HCT116 (cell line): ENCODE data around the gene TMED10. TPM values are rescaled to one million over a fixed set of nuclear protein-coding genes. Genes with fewer than 3 reads are reported as not detected.
A peak's percentile ranks its signal among the peaks of the same experiment; 100 is the strongest.
"Not testable (repeated sequence)": the region's sequence is repeated elsewhere in the genome, so short reads cannot be mapped to it uniquely, and the experiment has no call there.

Source experiments
- ATAC-seq: fragments of 200-7000 bp; cut with Tn5 transposase; 2 replicates; pipeline ENCODE4 v1.9.1; 2020; ENCODE audit warnings: mild to moderate bottlenecking, moderate library complexity
- BruUV-seq: library from RNA; stranded (reverse); fragments of 400-500 nt; replicated peaks from 2 replicates; lab custom pipeline; 2021; lab: Mats Ljungman, UMichigan
- CTCF ChIA-PET: fragments of 300-600 bp; sonication (Branson Sonifier 250); formaldehyde crosslinking; loops from one replicate; lab custom pipeline; 2021; ENCODE audit warnings: antibody characterized with exemption; lab: Charles Lee
- POLR2A ChIA-PET: fragments of 300-600, 350-600 bp; sonication (Branson Sonifier 250); formaldehyde crosslinking; loops from one replicate; lab custom pipeline; 2021; ENCODE audit warnings: antibody characterized with exemption; lab: Charles Lee
- RAD21 ChIA-PET, 2 experiments: fragments of 300-600 bp; sonication (Branson Sonifier 250); formaldehyde crosslinking; loops; one replicate each; lab custom pipeline; 2023; ENCODE audit warnings: low total read pairs in 2 of 2; ENCODE audit not compliant: uncharacterized antibody in 2 of 2, unreplicated experiment in 2 of 2, low non-redundant PET in 1 of 2; lab: Charles Lee
- DNase-seq: peaks from one replicate; pipeline ENCODE4 v3.0.0-alpha.2; 2010; ENCODE audit warnings: low read depth, low spot score
- H2AFZ ChIP-seq: fragments of 200-600 bp; shearing (Covaris generic), sonication (generic); 2 replicates; pipeline ENCODE4 v1.6.1; 2017; ENCODE audit warnings: low read depth, mixed run types, mixed read lengths, antibody characterized with exemption, low read length; ENCODE audit not compliant: poor library complexity, severe bottlenecking
- H3K27ac ChIP-seq: 2 replicates; pipeline ENCODE4 v1.5.1; 2012; ENCODE audit warnings: low read depth, low read length
- H3K27me3 ChIP-seq: fragments of 200-600 bp; sonication (generic); 2 replicates; pipeline ENCODE4 v1.6.1; 2016; ENCODE audit warnings: mixed run types, low read length, mixed read lengths; ENCODE audit not compliant: insufficient read depth
- H3K36me3 ChIP-seq, 2 experiments: fragments of 200-500 bp in 1 of 2; fragments of 200-600 bp in 1 of 2; sonication (Bioruptor generic) in 1 of 2; sonication (generic) in 1 of 2; 2 replicates each; pipeline versions ENCODE4 v1.5.1 to v1.6.1; 2014 to 2016; ENCODE audit warnings: low read length in 2 of 2, inconsistent platforms in 1 of 2, mixed read lengths in 1 of 2, mixed run types in 1 of 2; ENCODE audit not compliant: insufficient read depth in 2 of 2, control insufficient read depth in 1 of 2
- H3K4me1 ChIP-seq, 2 experiments: fragments of 200-600 bp in 1 of 2; sonication (generic) in 1 of 2; 2 replicates each; pipeline versions ENCODE4 v1.5.1 to v1.6.1; 2012 to 2017; ENCODE audit warnings: low read length in 2 of 2, inconsistent platforms in 1 of 2, mild to moderate bottlenecking in 1 of 2, mixed read lengths in 1 of 2, mixed run types in 1 of 2, moderate library complexity in 1 of 2; ENCODE audit not compliant: insufficient read depth in 2 of 2, control insufficient read depth in 1 of 2
- H3K4me2 ChIP-seq: fragments of 200-600 bp; sonication (generic); 2 replicates; pipeline ENCODE4 v1.6.1; 2017; ENCODE audit warnings: mixed run types, low read length, mixed read lengths
- H3K4me3 ChIP-seq, 2 experiments: fragments of 200-600 bp in 1 of 2; sonication (generic) in 1 of 2; replicated peaks in 1 of 2; 2 replicates each; pipeline ENCODE4 v1.5.1; 2011 to 2016; ENCODE audit warnings: low read length in 2 of 2, control low read depth in 1 of 2, low read depth in 1 of 2, mild to moderate bottlenecking in 1 of 2, mixed read lengths in 1 of 2, mixed run types in 1 of 2
- H3K79me2 ChIP-seq: fragments of 200-600 bp; sonication (generic); 2 replicates; pipeline ENCODE4 v1.6.1; 2017; ENCODE audit warnings: mild to moderate bottlenecking, mixed run types, low read length, moderate library complexity, mixed read lengths; ENCODE audit not compliant: insufficient read depth
- H3K9ac ChIP-seq: fragments of 200-600 bp; sonication (generic); 2 replicates; pipeline ENCODE4 v1.6.1; 2016; ENCODE audit warnings: low read length, mixed read lengths
- H3K9me2 ChIP-seq: fragments of 200-600 bp; sonication (generic), shearing (Covaris generic); 2 replicates; pipeline ENCODE4 v1.6.1; 2017; ENCODE audit warnings: mixed run types, mild to moderate bottlenecking, moderate library complexity; ENCODE audit not compliant: insufficient read depth
- H3K9me3 ChIP-seq, 2 experiments: fragments of 200-500 bp in 1 of 2; fragments of 200-600 bp in 1 of 2; sonication (Bioruptor generic) in 1 of 2; sonication (generic) in 1 of 2; 2 replicates each; pipeline ENCODE4 v1.6.1; 2014 to 2017; ENCODE audit warnings: low read length in 2 of 2, mixed read lengths in 2 of 2, inconsistent platforms in 1 of 2, low read depth in 1 of 2, mild to moderate bottlenecking in 1 of 2, mixed run types in 1 of 2, moderate library complexity in 1 of 2; ENCODE audit not compliant: control insufficient read depth in 1 of 2, insufficient read depth in 1 of 2
- H4K20me1 ChIP-seq: fragments of 200-600 bp; sonication (generic), shearing (Covaris generic); 2 replicates; pipeline ENCODE4 v1.6.1; 2017; ENCODE audit warnings: mixed run types, mild to moderate bottlenecking, moderate library complexity; ENCODE audit not compliant: insufficient read depth
- ATF3 ChIP-seq: IDR thresholded peaks from 2 replicates; pipeline ENCODE4 v1.6.1; 2012
- CBX3 ChIP-seq: IDR thresholded peaks from 2 replicates; pipeline ENCODE4 v1.6.1; 2012; ENCODE audit warnings: low read depth
- CEBPB ChIP-seq: IDR thresholded peaks from 2 replicates; pipeline ENCODE4 v1.6.1; 2012; ENCODE audit warnings: low read depth
- CTCF ChIP-seq, 3 experiments: fragments of 200-600 bp in 1 of 3; sonication (generic) in 1 of 3; IDR thresholded peaks in 2 of 3; conservative IDR thresholded peaks in 1 of 3; 2 replicates each; pipeline ENCODE4 v1.5.1; 2012 to 2017; ENCODE audit warnings: low read depth in 2 of 3, low read length in 2 of 3, antibody characterized with exemption in 1 of 3, borderline replicate concordance in 1 of 3, control low read depth in 1 of 3, mild to moderate bottlenecking in 1 of 3, mixed read lengths in 1 of 3, mixed run types in 1 of 3, moderate library complexity in 1 of 3; ENCODE audit not compliant: insufficient read depth in 1 of 3
- ELF1 ChIP-seq: IDR thresholded peaks from 2 replicates; pipeline ENCODE4 v1.6.1; 2012; ENCODE audit warnings: low read depth, borderline replicate concordance
- EZH2 ChIP-seq: fragments of 200-600 bp; sonication (generic); IDR thresholded peaks from 2 replicates; pipeline ENCODE4 v1.6.1; 2017; ENCODE audit warnings: antibody characterized with exemption, mixed run types
- MAX ChIP-seq: IDR thresholded peaks from 2 replicates; pipeline ENCODE4 v1.6.1; 2012
- POLR2A ChIP-seq: IDR thresholded peaks from 2 replicates; pipeline ENCODE4 v1.7.0; 2011; ENCODE audit warnings: borderline replicate concordance; ENCODE audit not compliant: insufficient read depth, insufficient read length; ENCODE audit errors: extremely low read depth
- POLR2AphosphoS5 ChIP-seq: IDR thresholded peaks from 2 replicates; pipeline ENCODE4 v1.6.1; 2011; ENCODE audit warnings: mild to moderate bottlenecking, low read depth, low read length, moderate library complexity
- SRF ChIP-seq: IDR thresholded peaks from 2 replicates; pipeline ENCODE4 v1.6.1; 2012; ENCODE audit warnings: low read depth
- TCF7L2 ChIP-seq: IDR thresholded peaks from 2 replicates; pipeline ENCODE4 v1.7.0; 2011; ENCODE audit warnings: borderline replicate concordance, inconsistent platforms; ENCODE audit not compliant: insufficient read depth, insufficient read length; ENCODE audit errors: extremely low read depth
- ZBTB33 ChIP-seq: IDR thresholded peaks from 2 replicates; pipeline ENCODE4 v1.6.1; 2011; ENCODE audit warnings: mild to moderate bottlenecking, low read length, moderate library complexity; ENCODE audit not compliant: insufficient replicate concordance; ENCODE audit errors: extremely low read depth
- ZFX ChIP-seq: fragments of 450-650 bp; IDR thresholded peaks from 2 replicates; pipeline ENCODE4 v1.6.1; 2017
- intact Hi-C: fragments of 100-400 bp; cut with micrococcal nuclease; formaldehyde crosslinking; loops from 2 replicates; pipeline ENCODE4 v1.10.0; 2022
- total RNA-seq: library from RNA; stranded (reverse); gene quantifications from one replicate; pipeline ENCODE4 v1.2.1, GENCODE V29; 2021; ENCODE audit not compliant: unreplicated experiment

The TMED10 gene
- total RNA-seq, 1 experiment from 2014 or later, result 303 TPM

- not testable (repeated sequence) for H4K20me1 ChIP-seq, DNase-seq, BruUV-seq, H3K9me2 ChIP-seq, H3K36me3 ChIP-seq, H3K9me3 ChIP-seq, H2AFZ ChIP-seq, H3K27me3 ChIP-seq
- ChIA-PET POLR2A (interaction anchor here (2.4 kb wide), 1 partner anchor 168 kb away, joined by 10 read pairs; no protein-coding TSS in a partner anchor), CTCF (interaction anchor here (1.2 kb wide), 1 partner anchor 204 kb away, joined by 3 read pairs; the partner anchor contains the start of gene RPS6KL1), RAD21 (interaction anchor here in 1 of 2 experiments (0.6 kb wide), 1 partner anchor 206 kb away, joined by 4 read pairs; no protein-coding TSS in a partner anchor)
- TF ChIP-seq ELF1, result peak; percentile 16; the same call in 1 of the 2 replicates
- intact Hi-C loops, result loop anchor here (5.0 kb wide), 1 partner anchor 435 kb away; no protein-coding TSS in a partner anchor
- Histone ChIP-seq H3K79me2 (peaks cover 50% of the 10 kb centered on the region), H3K27ac (peak overlapping the region; percentile 94), H3K4me1 (peaks cover 33 to 43% of the 10 kb centered on the region in 2 experiments), H3K9ac (peak overlapping the region; percentile 97), H3K4me2 (peak overlapping the region; percentile 93), H3K4me3 (peak overlapping the region; percentile 78 to 86)
- ATAC-seq, result peak; percentile 35
Observed at GRCh38 chr14:75127474-75127820, 49.0 kb downstream of the TMED10 start.

- Histone ChIP-seq H3K4me1 (peaks cover 33 to 43% of the 10 kb centered on the region in 2 experiments), H3K9me2 (no peaks in the 10 kb centered on the region), H4K20me1 (no peaks in the 10 kb centered on the region), H3K27me3 (no peaks in the 10 kb centered on the region), H3K27ac (peak within 1 kb of the TSS; percentile 94), H3K36me3 (0 out of 4 replicates have a peak, but pooled peaks cover 0 to 1% of the 10 kb centered on the region in 2 experiments), H3K9me3 (no peaks in the 10 kb centered on the region), H3K79me2 (peaks cover 46% of the 10 kb centered on the region), H3K4me2 (peak within 1 kb of the TSS; percentile 93), H2AFZ (no peak within 1 kb of the TSS), H3K4me3 (peak within 1 kb of the TSS; percentile 78 to 86), H3K9ac (peak within 1 kb of the TSS; percentile 97)
- ChIA-PET CTCF (interaction anchor here (1.2 kb wide), 1 partner anchor 204 kb away, joined by 3 read pairs; the partner anchor contains the start of gene RPS6KL1), RAD21 (interaction anchor here in 1 of 2 experiments (0.6 kb wide), 1 partner anchor 206 kb away, joined by 4 read pairs; no protein-coding TSS in a partner anchor), POLR2A (interaction anchor here (2.4 kb wide), 1 partner anchor 169 kb away, joined by 10 read pairs; no protein-coding TSS in a partner anchor)
- BruUV-seq, result TSS peak; percentile 66
- intact Hi-C loops, result loop anchor here (5.0 kb wide), 1 partner anchor 435 kb away; no protein-coding TSS in a partner anchor
- peak; percentile 89 for ATAC-seq
- peak; percentile 83 for DNase-seq
- TF ChIP-seq CEBPB, result no peak
- peak; percentile 47 for TF ChIP-seq TCF7L2
- TF ChIP-seq MAX, result peak; percentile 89
- TF ChIP-seq ZBTB33, result no peak
- TF ChIP-seq SRF, result no peak; the same call in 1 of the 2 replicates
- TF ChIP-seq POLR2AphosphoS5, result peak; percentile 92
- no peak for TF ChIP-seq EZH2
- peak; percentile 67 for TF ChIP-seq POLR2A
- TF ChIP-seq CBX3, result peak; percentile 55
- TF ChIP-seq CTCF (IDR thresholded peaks at IDR 0.05 in 2 of 3, conservative IDR thresholded peaks at IDR 0.05 in 1 of 3; ENCODE audit: borderline replicate concordance in 1 of 3, insufficient read depth in 1 of 3, low read depth in 2 of 3, low read length in 2 of 3), result no peak
- TF ChIP-seq ATF3, result no peak
- peak; percentile 99 for TF ChIP-seq ZFX
Observed at GRCh38 chr14:75126679-75127473, 49.5 kb downstream of the TMED10 start, which contains the start of gene NEK9. TSS of gene NEK9 (minus strand) at chr14:75127048. CDS start at chr14:75126921, 127 bp downstream.
